Left kidney (tissue), 8 donors: ENCODE results near the gene PPIC. TPM values are rescaled to one million over a fixed set of nuclear protein-coding genes. Genes with fewer than 3 reads are reported as not detected.
A peak's percentile ranks its signal among the peaks of the same experiment; 100 is the strongest.

Experiments used
- DNase-seq: peaks from one replicate; pipeline ENCODE4 v3.0.0-alpha.2; 2013
- long read RNA-seq, 8 donors: transcript quantifications; one replicate each; lab custom pipeline, GENCODE V29; 2026
- polyA plus RNA-seq: library from polyadenylated mRNA; unstranded; fragments of 120-200 nt; gene quantifications from one replicate; pipeline ENCODE4 v1.2.1, GENCODE V29; 2013; ENCODE audit not compliant: insufficient read length

Gene PPIC
- 36.3 TPM for polyA plus RNA-seq
- long read RNA-seq, donor 1, transcript PPIC-201 (5 exons, 1,380 nt): major isoform, 20 of 43 reads
- long read RNA-seq, donor 1, partial matches to known transcripts: 19 of 43 reads
- long read RNA-seq, donor 1, other reads (novel, unspliced or antisense): 0 of 43 reads
- long read RNA-seq, donor 2, transcript PPIC-201 (5 exons, 1,380 nt): major isoform, 17 of 35 reads
- long read RNA-seq, donor 2, partial matches to known transcripts: 14 of 35 reads
- long read RNA-seq, donor 2, other reads (novel, unspliced or antisense): 0 of 35 reads
- long read RNA-seq, donor 3, transcript PPIC-201 (5 exons, 1,380 nt): major isoform, 22 of 23 reads
- long read RNA-seq, donor 3, partial matches to known transcripts: 0 of 23 reads
- long read RNA-seq, donor 3, other reads (novel, unspliced or antisense): 0 of 23 reads
- long read RNA-seq, donor 4, partial matches to known transcripts: 0 of 4 reads
- long read RNA-seq, donor 4, other reads (novel, unspliced or antisense): 0 of 4 reads
- long read RNA-seq, donor 5, transcript PPIC-201 (5 exons, 1,380 nt): major isoform, 37 of 56 reads
- long read RNA-seq, donor 5, partial matches to known transcripts: 18 of 56 reads
- long read RNA-seq, donor 5, other reads (novel, unspliced or antisense): 0 of 56 reads
- long read RNA-seq, donor 6, transcript PPIC-201 (5 exons, 1,380 nt): major isoform, 21 of 23 reads
- long read RNA-seq, donor 6, partial matches to known transcripts: 0 of 23 reads
- long read RNA-seq, donor 6, other reads (novel, unspliced or antisense): 0 of 23 reads
- long read RNA-seq, donor 7, transcript PPIC-201 (5 exons, 1,380 nt): major isoform, 29 of 56 reads
- long read RNA-seq, donor 7, partial matches to known transcripts: 26 of 56 reads
- long read RNA-seq, donor 7, other reads (novel, unspliced or antisense): 0 of 56 reads
- long read RNA-seq, donor 8, transcript PPIC-201 (5 exons, 1,380 nt): major isoform, 15 of 16 reads
- long read RNA-seq, donor 8, partial matches to known transcripts: 0 of 16 reads
- long read RNA-seq, donor 8, other reads (novel, unspliced or antisense): 0 of 16 reads

DNA sequence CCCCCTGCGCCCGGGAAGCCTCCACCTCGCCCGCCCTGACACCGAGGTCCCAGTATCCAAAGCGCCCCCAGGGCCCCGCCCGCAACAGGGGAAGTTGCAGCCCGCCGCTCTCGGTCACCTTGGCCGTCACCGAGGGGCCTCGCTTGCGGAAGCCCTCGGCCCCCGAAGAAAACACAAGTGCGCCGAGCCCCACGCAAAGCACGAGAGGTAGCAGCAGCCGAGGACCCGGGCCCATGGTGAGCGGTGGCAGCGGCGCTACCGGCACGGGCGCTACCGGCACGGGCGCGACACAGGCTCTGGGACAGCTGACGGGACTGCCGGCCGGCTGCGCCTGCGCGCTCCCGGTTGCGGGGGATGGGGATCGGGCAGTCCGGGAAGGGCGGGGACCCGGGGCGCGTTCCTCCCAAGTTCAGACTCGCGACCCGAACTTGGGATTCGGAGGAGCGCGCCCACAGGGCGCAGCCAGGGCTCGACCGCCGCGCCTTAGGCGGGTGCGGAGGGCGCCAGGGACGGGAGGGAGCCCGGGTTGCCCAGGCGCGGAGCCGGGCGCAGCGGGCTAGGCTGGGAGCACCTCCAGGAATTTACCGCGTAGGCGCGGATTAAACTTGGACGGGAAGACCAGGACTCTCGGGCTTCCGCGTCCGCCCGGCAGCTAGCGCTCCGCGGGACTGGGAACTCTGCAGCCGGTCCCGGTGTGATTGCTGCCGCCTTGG, at the start of gene PPIC:
Gene PPIC (minus strand): TSS at position 335 of the 713 bp plus-strand sequence. CDS start 100 bp downstream, at position 235.
- peak; percentile 75 for DNase-seq

DNA sequence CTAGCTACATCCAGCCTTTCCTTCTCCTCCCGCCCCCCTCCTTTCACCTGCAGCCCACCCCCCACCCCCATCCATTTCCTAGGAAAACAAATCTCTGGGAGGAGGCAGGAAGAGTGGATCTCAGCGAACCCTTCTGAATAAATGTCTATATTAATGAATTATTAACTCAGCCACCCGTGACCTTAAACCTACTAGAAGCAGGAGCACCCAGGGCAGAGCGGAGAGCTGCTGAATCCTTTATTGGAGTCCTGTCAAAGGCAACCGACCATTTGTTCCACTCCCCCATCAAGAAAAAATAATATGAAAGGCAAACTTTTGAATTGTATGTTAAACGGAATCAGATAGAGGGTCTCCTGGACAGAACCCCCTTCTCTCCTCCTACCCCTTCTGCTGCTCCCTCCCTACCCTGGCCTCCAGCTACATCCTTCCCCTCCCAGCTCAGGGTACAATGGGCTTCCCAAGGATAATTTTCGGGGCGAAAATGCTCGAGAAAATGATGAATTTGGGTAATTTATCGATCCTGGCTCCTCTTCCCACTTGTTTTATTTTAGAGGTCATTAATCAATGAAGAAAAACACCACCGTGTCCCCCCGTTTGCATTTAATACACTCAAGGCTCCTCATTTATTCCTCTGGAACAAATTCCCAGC, 49.2 kb upstream of the PPIC start:
- no peak for DNase-seq

DNA sequence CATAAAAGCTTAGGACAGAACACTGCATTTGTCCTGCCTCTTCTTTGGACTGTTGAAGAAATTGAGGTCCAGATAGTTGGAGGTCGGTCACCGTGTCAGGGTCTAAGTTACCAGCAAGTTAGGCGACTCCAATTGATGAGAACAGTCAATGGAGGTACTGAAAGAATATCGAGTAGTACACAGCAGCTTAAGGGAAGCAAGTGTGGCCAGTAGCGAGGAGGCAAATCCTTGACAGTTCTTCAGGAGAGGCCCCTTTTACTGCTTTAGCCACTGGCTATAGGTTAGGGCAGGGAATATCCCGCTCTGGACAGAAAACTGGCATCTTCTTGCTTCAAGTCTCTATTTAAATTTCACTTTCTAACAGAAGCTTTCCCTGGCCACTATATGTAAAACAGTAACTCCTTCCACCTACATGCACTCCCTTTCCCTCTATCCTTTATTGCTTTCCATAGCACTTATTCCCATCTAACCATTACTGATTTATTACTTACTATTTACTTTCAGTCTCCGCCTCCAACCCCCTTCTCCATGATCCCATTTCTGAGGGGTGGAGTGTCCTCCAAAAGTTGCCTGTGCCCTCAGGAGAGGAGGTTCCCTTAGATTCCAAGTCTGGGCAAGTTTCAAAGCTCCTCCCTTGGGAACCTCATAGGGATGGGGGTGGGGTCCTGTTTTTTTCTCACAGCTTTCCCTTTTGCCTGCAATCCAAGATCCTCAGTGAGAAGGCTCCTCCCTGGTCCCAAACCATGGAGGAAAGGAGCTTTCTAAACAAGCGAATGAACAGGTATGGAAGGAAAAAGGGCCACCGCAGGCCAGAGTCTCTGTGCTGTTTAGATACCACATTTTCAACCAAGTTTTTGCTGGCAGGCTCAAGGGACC, 48.4 kb upstream of the PPIC start:
- DNase-seq: no peak

DNA sequence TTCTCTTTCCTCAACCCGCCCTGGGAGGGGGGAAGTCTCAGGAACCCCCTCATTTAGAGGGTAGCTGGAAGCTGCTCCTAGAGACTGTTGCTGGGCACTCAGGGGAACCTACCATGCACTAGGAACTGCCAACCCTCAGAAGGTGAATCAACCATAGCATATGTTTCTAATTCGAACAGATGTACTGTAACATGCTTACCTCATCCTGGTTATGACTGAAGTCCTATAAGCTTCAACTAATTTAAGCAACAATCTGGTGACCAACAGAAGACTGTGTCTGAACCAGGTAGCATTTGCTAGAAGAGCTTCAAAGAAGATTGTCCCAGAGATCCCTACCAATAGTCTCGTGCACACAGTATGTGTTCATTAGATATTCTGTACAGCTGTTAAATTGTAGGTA, 46.8 kb upstream of the PPIC start:
- DNase-seq: no peak

DNA sequence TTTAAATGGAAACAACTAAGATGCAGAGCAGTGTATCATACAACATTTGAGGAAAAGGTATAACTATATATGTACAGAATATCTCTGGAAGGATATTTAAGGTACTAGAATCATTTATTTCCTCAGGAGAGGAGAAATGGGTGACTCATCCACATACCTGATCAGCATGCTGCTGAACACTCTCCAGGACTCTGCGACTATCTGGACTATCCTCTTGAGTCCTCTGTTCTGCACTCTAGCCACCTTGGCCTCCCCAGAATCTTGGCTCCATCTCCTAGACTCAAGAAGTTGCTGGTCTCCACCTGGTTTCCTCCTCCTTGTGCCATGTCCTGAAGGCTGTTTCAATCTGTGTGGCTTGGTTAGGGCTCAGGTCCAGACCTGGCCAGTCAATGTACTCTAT, 43.7 kb upstream of the PPIC start:
- no peak for DNase-seq

DNA sequence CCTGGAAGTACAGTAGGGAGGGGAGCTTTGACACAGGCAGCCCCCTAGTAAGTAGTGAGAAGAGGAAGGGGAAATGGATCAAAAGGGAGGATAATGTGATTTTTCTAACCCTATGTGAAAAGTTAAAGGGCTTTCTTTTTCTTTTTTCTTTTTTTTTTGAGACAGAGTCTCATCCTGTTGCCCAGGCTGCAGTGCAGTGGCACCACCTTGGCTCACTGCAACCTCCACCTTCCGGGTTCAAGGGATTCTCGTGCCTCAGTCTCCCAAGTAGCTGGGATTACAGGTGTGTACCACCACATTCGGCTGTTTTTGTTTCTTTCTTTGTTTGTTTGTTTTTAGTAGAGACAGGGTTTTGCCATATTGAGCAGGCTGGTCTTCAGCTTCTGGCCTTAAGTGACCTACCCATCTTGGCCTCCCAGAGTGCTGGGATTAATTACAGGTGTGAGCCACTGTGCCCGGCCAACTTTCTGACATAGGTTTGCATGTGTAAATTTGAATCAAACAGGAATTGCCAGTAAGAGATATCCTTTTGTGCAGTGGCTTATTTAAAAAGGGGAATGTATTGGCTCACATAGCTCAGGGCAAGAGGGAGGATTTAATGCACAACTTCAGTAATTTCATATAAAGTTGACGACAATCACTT, 39.1 kb upstream of the PPIC start:
- DNase-seq: no peak

DNA sequence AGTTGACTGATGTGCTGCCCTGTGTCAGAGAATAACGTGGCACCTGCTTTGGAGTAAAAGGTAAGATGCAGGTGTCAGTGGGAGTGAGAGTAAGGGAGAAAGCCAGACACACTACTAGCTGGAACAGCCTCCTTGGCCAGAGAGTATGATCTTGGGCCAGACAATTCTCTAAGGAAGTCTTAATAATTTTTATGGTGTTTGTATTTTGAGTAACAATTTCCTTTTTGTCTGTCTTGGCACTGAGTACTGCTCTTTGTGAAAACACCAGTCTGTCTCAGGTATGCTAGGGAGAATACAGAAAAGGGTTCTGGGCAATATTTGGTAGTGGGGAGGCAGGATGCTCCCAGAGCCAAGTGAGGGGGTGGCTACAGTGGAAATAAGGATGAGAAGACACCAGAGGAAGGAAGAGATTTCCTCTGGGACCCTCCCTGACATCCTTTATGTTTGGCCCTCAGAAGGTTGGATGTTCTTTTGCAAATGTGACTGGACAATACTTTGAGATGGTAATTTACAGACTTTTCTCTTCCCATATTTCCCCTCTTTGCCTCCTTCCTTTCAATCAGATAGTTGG, 31.9 kb upstream of the PPIC start:
- DNase-seq: no peak

DNA sequence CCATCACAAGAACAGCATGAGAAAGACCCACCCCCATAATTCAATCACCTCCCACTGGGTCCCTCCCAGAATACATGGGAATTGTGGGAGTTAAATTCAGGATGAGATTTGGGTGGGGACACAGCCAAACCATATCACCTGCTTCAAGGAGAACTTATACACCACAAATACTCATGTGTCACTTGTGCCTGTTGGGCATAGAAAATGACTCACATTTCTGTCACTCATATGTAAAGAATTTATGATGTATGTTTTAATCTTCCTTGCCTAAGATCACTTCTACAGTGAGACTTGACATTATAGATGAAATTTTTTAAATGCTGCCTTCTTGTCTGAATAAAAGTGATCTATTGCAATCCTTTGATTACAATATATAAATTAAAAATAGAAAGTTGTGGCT, 29.5 kb upstream of the PPIC start:
- DNase-seq: no peak

DNA sequence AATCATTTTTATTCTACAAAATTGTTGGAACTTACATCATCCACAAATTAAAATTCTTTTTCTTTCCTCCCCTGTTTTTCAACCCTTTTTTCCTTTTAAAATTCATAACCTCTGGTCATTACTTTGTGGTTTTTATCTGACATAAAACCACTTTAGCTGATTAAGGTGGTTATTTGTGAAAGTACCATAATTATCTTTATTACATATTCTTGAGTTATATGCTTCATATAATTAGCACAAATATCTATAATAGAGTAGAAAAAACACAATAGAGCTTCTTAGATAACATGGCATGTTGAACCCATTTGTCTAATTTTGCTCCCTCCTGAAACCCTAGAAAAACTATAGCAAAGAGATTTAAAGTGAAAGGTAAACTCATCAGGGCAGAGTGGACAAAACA, 22.9 kb upstream of the PPIC start:
- DNase-seq: no peak

DNA sequence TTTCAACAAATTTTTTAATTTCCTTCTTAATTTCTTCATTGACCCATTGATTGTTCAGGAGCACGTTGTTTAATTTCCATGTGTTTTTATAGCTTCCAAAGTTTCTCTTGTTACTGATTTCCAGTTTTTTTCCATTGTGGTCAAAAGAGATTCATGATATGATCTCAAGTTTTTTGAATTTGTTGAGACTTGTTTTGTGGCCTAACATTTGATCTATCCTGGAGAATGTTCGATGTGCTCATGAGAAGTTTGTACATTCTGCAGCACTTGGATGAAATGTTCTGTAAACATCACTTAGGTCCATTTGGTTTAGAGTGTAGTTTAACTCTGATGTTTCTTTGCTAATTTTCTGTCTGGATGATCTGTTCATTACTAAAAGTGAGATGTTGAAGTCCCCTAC, 14.7 kb upstream of the PPIC start:
- no peak for DNase-seq

DNA sequence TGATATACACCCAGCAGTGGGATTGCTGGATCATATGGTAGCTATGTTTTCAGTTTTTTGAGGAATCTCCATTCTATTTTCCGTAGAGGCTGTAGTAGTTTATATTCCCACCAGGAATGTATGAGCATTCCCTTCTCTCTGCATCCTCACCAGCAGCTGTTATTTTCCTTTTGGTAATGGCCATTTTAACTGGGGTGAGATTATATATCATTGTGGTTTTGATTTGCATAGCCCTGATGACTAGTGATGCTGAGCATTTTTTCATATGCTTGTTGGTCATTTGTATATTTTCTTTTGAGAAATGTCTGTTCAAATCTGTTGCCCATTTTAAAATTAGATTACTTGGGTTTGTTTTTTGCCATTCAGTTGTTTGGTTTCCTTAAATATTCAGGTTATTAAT, 11.2 kb upstream of the PPIC start:
- DNase-seq: no peak

DNA sequence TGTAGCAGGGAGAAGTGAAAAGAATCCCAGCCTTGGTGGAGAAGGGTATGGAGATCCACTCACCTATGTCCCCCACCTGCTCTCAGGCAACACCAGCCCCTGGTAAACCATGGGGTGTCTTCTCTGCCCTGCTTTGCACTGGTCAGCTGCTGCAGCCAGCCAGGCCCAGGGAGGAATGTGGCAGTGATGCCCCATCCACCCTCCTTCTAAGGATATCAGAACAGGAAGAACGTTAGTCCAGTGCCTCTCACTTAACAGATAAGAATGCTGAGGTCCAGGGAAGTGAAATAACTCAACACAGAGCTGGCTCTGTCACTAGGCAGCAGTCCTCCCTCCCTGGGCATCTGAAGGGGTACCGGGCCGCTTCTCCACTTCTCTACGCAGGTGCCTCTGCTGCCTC, 9.7 kb upstream of the PPIC start:
- no peak for DNase-seq

DNA sequence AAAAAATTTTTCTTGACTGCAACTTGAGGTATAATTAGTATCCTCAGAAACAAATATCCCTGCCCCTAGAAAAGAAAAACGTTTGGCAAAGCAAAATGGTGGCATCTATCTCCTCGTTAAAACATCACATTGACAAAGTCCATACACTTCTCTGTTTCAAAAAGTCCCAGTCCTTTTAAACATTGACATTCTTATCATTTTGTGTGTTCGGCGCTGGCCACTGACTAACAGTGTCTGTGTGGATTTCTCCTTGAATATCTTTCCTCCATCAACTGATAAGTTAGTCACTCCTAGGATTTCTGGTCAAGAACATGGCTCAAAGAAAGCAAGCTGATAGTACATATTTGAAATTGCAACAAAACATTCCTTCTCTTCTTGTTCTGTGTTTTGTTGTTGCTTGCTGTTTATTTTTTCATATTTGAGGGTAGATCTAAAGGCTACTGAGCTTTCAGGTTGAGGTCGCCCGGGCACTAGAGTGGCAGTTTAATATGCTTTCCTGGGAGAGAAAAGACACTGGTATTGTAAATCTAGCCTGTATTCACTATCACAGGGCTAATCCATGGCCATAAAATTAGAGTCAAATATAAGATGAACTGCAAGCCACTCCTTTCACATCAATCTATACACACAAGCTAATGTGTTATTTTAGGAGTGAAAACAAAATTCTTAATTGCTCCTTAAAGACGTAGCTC, 8.5 kb upstream of the PPIC start:
- DNase-seq: no peak

DNA sequence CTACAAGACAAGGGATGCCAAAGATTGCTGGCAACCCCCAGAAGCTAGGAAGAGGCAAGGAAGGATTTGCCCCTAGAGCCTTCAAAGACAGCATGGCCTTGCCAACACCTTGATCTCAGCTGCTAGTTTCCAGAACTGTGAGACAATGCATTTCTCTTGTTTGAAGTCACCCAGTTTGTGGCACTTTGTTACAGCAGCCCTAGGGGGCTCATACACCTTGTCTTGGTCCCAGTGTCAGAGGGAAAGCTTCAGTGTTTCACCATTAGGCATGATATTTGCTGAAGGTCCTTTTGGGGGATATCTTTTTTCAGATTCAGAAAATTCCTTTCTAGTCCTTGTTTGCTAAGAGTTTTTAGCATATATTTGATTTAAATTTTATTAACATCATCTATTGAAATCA, 3.1 kb upstream of the PPIC start:
- DNase-seq: no peak

DNA sequence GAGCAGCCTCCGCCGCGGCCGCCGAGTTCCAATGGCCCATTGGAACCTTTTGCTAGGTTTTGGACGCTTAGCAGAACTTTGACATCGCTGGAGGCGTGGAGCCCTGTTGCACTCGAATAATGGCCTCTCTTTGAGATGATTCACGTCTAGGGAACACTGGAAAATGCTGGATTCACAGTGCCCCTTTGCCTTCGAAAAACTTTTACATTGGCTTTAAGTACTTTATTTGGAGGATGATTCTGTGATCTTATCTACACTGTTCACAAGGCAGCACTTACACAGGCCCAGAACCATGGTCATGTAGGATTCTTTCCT, 536 bp upstream of the PPIC start:
- no peak for DNase-seq

DNA sequence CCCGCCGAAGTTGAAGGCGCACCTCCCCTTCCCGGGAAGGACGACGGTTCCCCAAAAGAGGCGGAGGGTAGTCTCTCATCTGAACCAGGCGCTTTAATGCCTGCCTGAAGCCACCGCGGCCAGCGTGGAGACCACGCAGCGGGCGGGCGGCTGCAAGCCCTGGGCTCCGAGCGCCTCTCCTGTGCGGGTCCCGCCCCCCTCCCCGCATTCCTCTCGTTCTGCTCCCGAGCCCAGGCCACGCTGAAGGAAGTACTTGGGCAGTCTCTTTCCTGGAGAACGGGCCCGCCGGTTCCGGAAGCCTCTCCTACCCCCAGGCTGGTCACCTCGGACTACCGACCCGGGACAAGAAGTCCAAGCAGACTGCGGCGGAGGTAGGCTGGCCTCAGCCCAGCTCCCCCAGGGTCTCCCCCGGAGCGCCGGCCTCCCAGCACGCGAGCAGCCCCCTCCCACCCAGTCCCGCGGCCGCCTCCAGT, 571 bp downstream of the PPIC start:
- DNase-seq: peak; percentile 31

DNA sequence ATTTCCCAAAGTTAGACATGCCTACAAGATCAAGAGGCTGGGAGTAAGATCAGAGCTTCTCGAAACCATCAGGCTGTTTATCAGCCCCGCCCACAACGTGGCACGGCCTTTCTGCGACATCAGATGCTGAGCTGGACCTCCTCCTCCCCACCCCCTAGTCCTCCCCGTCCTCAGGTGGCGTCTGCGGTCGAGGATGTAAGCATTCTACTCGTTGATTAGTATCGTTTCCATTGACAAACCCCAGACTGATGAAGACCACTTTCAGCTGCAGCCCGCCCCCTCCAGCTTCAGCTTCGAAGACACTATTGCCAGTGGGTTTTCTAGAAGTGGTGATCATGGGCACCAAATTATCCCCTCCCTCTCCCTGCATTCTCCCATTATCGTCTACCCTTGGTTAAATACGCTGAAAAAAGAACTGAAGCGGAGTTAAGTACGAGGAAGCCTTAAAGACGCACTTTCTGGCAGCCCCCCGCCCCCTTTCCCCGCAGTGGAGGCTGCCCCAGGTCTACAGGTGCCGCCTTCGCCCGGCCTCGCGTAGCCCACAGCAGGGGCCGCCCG, 1.1 kb downstream of the PPIC start:
- no peak for DNase-seq

DNA sequence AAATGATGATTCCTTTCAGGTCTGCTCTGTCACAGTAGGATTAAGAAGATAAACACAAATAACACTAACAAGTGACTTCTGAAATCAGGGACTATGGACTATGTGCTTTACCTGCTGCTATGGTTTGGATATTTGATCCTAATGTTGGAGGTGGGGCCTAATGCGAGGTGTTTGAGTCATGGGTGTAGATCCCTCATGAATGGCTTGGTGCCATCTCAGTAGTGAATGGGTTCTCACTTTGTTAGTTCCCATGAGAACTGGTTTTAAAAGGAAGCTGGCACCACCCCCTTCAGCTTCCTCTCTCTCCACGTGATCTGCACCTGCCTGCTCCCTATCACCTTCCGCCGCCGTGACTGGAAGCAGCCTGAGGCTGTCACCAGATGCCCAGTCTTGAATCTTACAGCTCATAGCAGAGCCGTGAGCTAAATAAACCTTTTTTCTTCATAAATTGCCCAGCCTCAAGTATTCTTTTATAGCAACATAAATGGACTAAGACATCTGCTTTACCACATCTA, 3.3 kb downstream of the PPIC start:
- DNase-seq: no peak

DNA sequence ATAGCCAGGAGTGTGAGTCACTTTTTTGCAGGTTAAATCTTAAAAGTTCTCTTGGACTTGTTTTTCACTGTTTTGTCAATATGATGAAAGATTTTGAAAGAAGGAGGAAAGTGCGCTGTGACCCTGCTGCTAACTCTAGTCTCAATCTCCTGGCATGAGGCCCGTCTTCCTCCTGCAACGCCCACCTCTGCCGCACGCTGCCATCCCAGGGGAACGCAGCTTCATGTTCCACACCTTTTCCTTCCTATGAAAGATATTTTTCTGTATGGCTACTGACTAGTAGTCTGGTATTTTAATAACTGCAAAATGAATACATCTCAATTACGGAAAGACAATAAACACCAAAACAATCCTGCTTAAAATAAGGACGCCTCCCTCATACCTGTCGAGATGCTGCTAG, 8.3 kb downstream of the PPIC start:
- no peak for DNase-seq
